B cell (primary cell): ENCODE data around the gene GRN. TPM values are rescaled to one million over a fixed set of nuclear protein-coding genes. Genes with fewer than 3 reads are reported as not detected.
"Not testable (repeated sequence)": the region's sequence is repeated elsewhere in the genome, so short reads cannot be mapped to it uniquely, and the experiment has no call there.

Source experiments
- ATAC-seq: fragments of 200-7000 bp; cut with Tn5 transposase; one replicate; pipeline ENCODE4 v1.10.0; 2021; ENCODE audit warnings: low read depth, mild to moderate bottlenecking, moderate number of reproducible peaks, moderate library complexity
- CTCF ChIA-PET: fragments of 350-600 bp; sonication (Branson Sonifier 250); formaldehyde crosslinking; loops from one replicate; lab custom pipeline; 2021; ENCODE audit warnings: antibody characterized with exemption, inconsistent platforms; lab: Charles Lee
- POLR2A ChIA-PET: fragments of 350-600 bp; sonication (Branson Sonifier 250); formaldehyde crosslinking; loops from one replicate; lab custom pipeline; 2021; ENCODE audit warnings: antibody characterized with exemption; lab: Charles Lee
- DNase-seq: peaks from one replicate; pipeline ENCODE4 v3.0.0; 2013
- H2AFZ ChIP-seq: 2 replicates; pipeline ENCODE4 v1.6.1; 2012; ENCODE audit warnings: mild to moderate bottlenecking, low read depth, low read length; ENCODE audit not compliant: insufficient read depth, poor library complexity, severe bottlenecking
- H3K27ac ChIP-seq, 2 donors: 1 replicate in 1 of 2; 2 replicates in 1 of 2; pipeline ENCODE4 v1.5.1; 2012 to 2013; ENCODE audit warnings: low read length in 2 of 2, mild to moderate bottlenecking in 2 of 2, moderate library complexity in 1 of 2
- H3K27me3 ChIP-seq, 4 experiments: fragments of 200-600 bp in 1 of 4; sonication (generic) in 1 of 4; replicated peaks in 1 of 4; 1 replicate in 2 of 4; 2 replicates in 2 of 4; pipeline versions ENCODE4 v1.6.1 to v1.7.0; 2013 to 2016; ENCODE audit warnings: low read length in 3 of 4, mild to moderate bottlenecking in 2 of 4, mixed read lengths in 1 of 4, moderate library complexity in 1 of 4; ENCODE audit not compliant: insufficient read depth in 4 of 4, control insufficient read depth in 3 of 4; ENCODE audit errors: control extremely low read depth in 1 of 4
- H3K36me3 ChIP-seq, 2 experiments: replicated peaks in 1 of 2; 1 replicate in 1 of 2; 2 replicates in 1 of 2; pipeline versions ENCODE4 v1.6.1 to v1.7.1; 2013; ENCODE audit warnings: low read length in 1 of 2; ENCODE audit not compliant: insufficient read depth in 2 of 2, control insufficient read depth in 1 of 2; ENCODE audit errors: control extremely low read depth in 1 of 2, extremely low read depth in 1 of 2
- H3K4me1 ChIP-seq, 2 donors: fragments of 200-600 bp in 1 of 2; sonication (generic) in 1 of 2; 1 replicate in 1 of 2; 2 replicates in 1 of 2; pipeline versions ENCODE4 v1.5.1 to v1.6.1; 2013 to 2017; ENCODE audit warnings: low read length in 2 of 2; ENCODE audit not compliant: control insufficient read depth in 2 of 2, insufficient read depth in 2 of 2
- H3K4me2 ChIP-seq: replicated peaks from 2 replicates; pipeline ENCODE3; 2012; ENCODE audit warnings: mild to moderate bottlenecking, low read depth, low read length; ENCODE audit not compliant: poor library complexity, severe bottlenecking
- H3K4me3 ChIP-seq, 5 experiments: fragments of 200-600 bp in 1 of 5; sonication (generic) in 1 of 5; 1 replicate in 3 of 5; 2 replicates in 2 of 5; pipeline versions ENCODE4 v1.5.1 to v1.7.0; 2011 to 2016; ENCODE audit warnings: low read length in 4 of 5, mild to moderate bottlenecking in 4 of 5, low read depth in 2 of 5, control low read depth in 1 of 5, moderate library complexity in 1 of 5; ENCODE audit not compliant: insufficient read depth in 1 of 5; ENCODE audit errors: control extremely low read depth in 1 of 5, extremely low read depth in 1 of 5
- H3K79me2 ChIP-seq: fragments of 200-600 bp; sonication (generic); one replicate; pipeline ENCODE4 v1.6.0; 2016; ENCODE audit warnings: low read length; ENCODE audit not compliant: control insufficient read depth, insufficient read depth
- H3K9ac ChIP-seq: fragments of 200-600 bp; sonication (generic); 2 replicates; pipeline ENCODE4 v1.6.1; 2017; ENCODE audit warnings: mild to moderate bottlenecking, low read length, moderate library complexity
- H3K9me3 ChIP-seq, 3 donors: one replicate each; pipeline versions ENCODE4 v1.6.1 to v1.7.1; 2013; ENCODE audit warnings: low read length in 2 of 3; ENCODE audit not compliant: control insufficient read depth in 2 of 3, insufficient read depth in 1 of 3; ENCODE audit errors: control extremely low read depth in 1 of 3
- H4K20me1 ChIP-seq: 2 replicates; pipeline ENCODE4 v1.6.0; 2012; ENCODE audit warnings: mild to moderate bottlenecking, low read length; ENCODE audit not compliant: insufficient read depth, control insufficient read depth, poor library complexity, severe bottlenecking
- H3K27ac Mint-ChIP-seq: one replicate; pipeline ENCODE4 v1.8.0; 2021; ENCODE audit warnings: mixed read lengths
- H3K27me3 Mint-ChIP-seq: one replicate; pipeline ENCODE4 v1.8.0; 2021; ENCODE audit warnings: mixed read lengths
- H3K4me1 Mint-ChIP-seq: one replicate; pipeline ENCODE4 v1.8.0; 2021; ENCODE audit warnings: mixed read lengths
- H3K4me3 Mint-ChIP-seq: one replicate; pipeline ENCODE4 v1.8.0; 2021; ENCODE audit warnings: mixed read lengths
- H3K9me3 Mint-ChIP-seq: one replicate; pipeline ENCODE4 v1.8.0; 2022; ENCODE audit warnings: mixed read lengths; ENCODE audit not compliant: insufficient read depth
- CTCF ChIP-seq: fragments of 200-600 bp; IDR thresholded peaks from one replicate; pipeline ENCODE4 v1.8.0; 2022; ENCODE audit warnings: antibody characterized with exemption, mild to moderate bottlenecking
- EZH2 ChIP-seq: IDR thresholded peaks from 2 replicates; pipeline ENCODE4 v1.6.1; 2012; ENCODE audit warnings: borderline replicate concordance, low read depth, mild to moderate bottlenecking, moderate library complexity, low read length; ENCODE audit not compliant: insufficient read depth, poor library complexity, severe bottlenecking
- WGBS: methylation state at CpG from one replicate; pipeline ENCODE4 v1.1.5; 2013; ENCODE audit warnings: missing lambda C conversion rate; ENCODE audit not compliant: insufficient coverage; 5-methylcytosine and 5-hydroxymethylcytosine counted together
- intact Hi-C: fragments of 100-400 bp; cut with micrococcal nuclease; formaldehyde crosslinking; loops from one replicate; pipeline ENCODE4 v1.10.0; 2022
- polyA plus RNA-seq: library from polyadenylated mRNA; depleted of rRNA; stranded (reverse); fragments of >200 nt; gene quantifications from 2 replicates; pipeline ENCODE4 v1.2.3, GENCODE V29; 2012
- total RNA-seq, 2 donors: library from RNA; stranded (reverse); fragments of 120-200 nt in 1 of 2; gene quantifications; 1 replicate in 1 of 2; 2 replicates in 1 of 2; pipeline versions ENCODE4 v1.2.3 to v1.2.4, GENCODE V29; 2013 to 2022

Gene GRN
- total and polyA plus RNA-seq, 2 donors (not counting 1 experiment from before 2014, with no cell fraction given) = 187 to 226 TPM

DNA sequence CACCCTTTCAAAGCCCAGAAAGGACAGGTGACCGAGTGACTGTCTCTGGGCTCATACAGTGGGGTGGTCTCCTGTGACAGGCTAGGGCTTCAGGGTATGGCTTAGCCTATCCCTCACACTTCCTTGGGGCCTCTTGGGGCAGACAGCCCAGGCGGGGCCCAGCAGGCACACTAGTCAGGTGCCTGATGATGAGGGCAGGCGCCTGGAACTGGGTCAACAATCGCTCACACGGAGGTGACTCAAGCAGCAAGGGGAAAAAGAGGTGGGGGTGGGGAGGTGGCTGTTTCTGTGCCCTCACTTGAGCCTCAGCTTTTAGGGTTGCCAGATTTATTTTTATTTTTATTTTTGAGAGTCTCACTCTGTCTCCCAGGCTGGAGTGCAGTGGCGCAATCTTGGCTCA lies 6.4 kb upstream of the GRN start:
- Histone ChIP-seq H3K4me1 (peaks cover 4 to 18% of the 10 kb centered on the region in 2 donors), H3K36me3 (no peaks in the 10 kb centered on the region), H3K9me3 (no peaks in the 10 kb centered on the region), H3K9ac (no peak overlapping the region), H4K20me1 (no peaks in the 10 kb centered on the region), H2AFZ (no peak overlapping the region), H3K4me2 (no peak overlapping the region), H3K27ac (no peak overlapping the region), H3K27me3 (no peaks in the 10 kb centered on the region), H3K79me2 (no peaks in the 10 kb centered on the region), H3K4me3 (no peak overlapping the region)
- intact Hi-C loops = no loop called here
- ChIA-PET CTCF (interaction anchor here (1.0 to 1.5 kb wide), 4 partner anchors 9 to 16 kb away, joined by 4 to 5 read pairs (median 5); no protein-coding TSS in a partner anchor), POLR2A (no interaction called here)
- TF ChIP-seq EZH2 (no peak), CTCF (no peak)
- H3K27ac Mint-ChIP-seq = peak overlapping the region; percentile 75
- H3K4me1 Mint-ChIP-seq = peaks cover 12% of the 10 kb centered on the region
- H3K27me3 Mint-ChIP-seq = no peaks in the 10 kb centered on the region
- H3K4me3 Mint-ChIP-seq = no peak overlapping the region
- no peaks in the 10 kb centered on the region for H3K9me3 Mint-ChIP-seq
- DNase-seq (no peak), ATAC-seq (peak; percentile 57)
- WGBS = 45% methylated on average over 6 of the region's 6 CpGs

DNA sequence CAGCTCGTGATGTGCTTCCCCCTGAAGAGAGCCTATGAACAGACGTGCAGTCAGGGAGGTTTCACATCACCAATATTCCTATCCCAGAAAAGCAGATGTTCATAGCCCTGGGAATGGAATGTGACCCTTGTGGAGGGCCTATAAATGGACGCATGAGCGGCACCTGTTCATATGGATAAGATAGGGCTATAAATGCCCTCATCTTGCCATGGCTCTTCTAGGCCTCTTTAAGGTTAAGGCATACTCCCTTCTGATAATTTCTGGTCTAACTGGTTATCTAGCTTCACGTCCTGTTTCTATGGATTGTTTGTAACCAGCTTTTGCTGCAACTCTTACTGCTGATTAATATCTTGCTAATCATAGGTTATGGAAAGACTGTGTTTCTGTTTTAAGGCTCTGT lies 4.5 kb upstream of the GRN start:
- peaks cover 3 to 13% of the 10 kb centered on the region in 2 donors for H3K4me1 ChIP-seq
- H3K9ac ChIP-seq, H3K9me3 Mint-ChIP-seq, H3K4me2 ChIP-seq, H3K36me3 ChIP-seq, H4K20me1 ChIP-seq, H3K27me3 ChIP-seq, H2AFZ ChIP-seq, H3K27me3 Mint-ChIP-seq, H3K79me2 ChIP-seq, DNase-seq, H3K27ac ChIP-seq, H3K4me3 ChIP-seq, H3K4me3 Mint-ChIP-seq, intact Hi-C loops, H3K27ac Mint-ChIP-seq, ATAC-seq, H3K9me3 ChIP-seq: not testable (repeated sequence)
- peaks cover 18% of the 10 kb centered on the region for H3K4me1 Mint-ChIP-seq
- ChIA-PET CTCF (interaction anchor here (0.7 to 3.6 kb wide), 2 partner anchors 10 to 180 kb away, joined by 4 to 18 read pairs; no protein-coding TSS in a partner anchor), POLR2A (interaction anchor here (0.7 kb wide), 1 partner anchor 225 kb away, joined by 4 read pairs; no protein-coding TSS in a partner anchor)
- WGBS = 100% methylated on average over 3 of the region's 5 CpGs
